ENCODE data around the gene CSTF2.
A peak's percentile ranks its signal among the peaks of the same experiment; 100 is the strongest.
"Not testable (repeated sequence)": the region's sequence is repeated elsewhere in the genome, so short reads cannot be mapped to it uniquely, and the experiment has no call there.

Gene CSTF2

GRCh38 chrX:100819837-100820666, at the start of gene CSTF2:
Gene CSTF2 (plus strand): TSS chrX:100820391. CDS start chrX:100820417, 26 bp downstream.
- peak in 1 of 2 experiments; percentile 14 for TF ChIP-seq CTCF (IDR thresholded peaks at IDR 0.05)
- peaks cover 0 to 9% (median 5%) of the 10 kb centered on the region in 3 donors for H3K36me3 ChIP-seq
- no peaks in the 10 kb centered on the region for H3K4me1 ChIP-seq
- intact Hi-C loops (cut with DNase I; ENCODE audit: low total_unique reads), result no loop called here
- no peaks in the 10 kb centered on the region for H3K9me3 ChIP-seq
- H3K27ac ChIP-seq, result peak within 1 kb of the TSS; percentile 58 to 59
- no peaks in the 10 kb centered on the region for H3K27me3 ChIP-seq
- peak; percentile 66 to 80 for DNase-seq
- H3K4me3 ChIP-seq, result peak within 1 kb of the TSS; percentile 59 to 67

- H3K27ac ChIP-seq; H3K9me3 ChIP-seq; intact Hi-C loops (cut with DNase I; ENCODE audit: low total_unique reads); H3K4me3 ChIP-seq; H3K4me1 ChIP-seq; H3K36me3 ChIP-seq; DNase-seq; H3K27me3 ChIP-seq: not testable (repeated sequence)
Measured at GRCh38 chrX:100796371-100796770, 23.8 kb upstream of the CSTF2 start.

- Histone ChIP-seq H3K9me3 (no peaks in the 10 kb centered on the region), H3K27me3 (no peaks in the 10 kb centered on the region), H3K27ac (no peak overlapping the region), H3K4me3 (no peak overlapping the region), H3K36me3 (no peaks in the 10 kb centered on the region), H3K4me1 (no peaks in the 10 kb centered on the region)
- intact Hi-C loops (cut with DNase I; ENCODE audit: low total_unique reads), result no loop called here
- TF ChIP-seq CTCF (IDR thresholded peaks at IDR 0.05), result no peak
- no peak for DNase-seq
Measured at GRCh38 chrX:100797359-100797758, 22.8 kb upstream of the CSTF2 start.

GRCh38 chrX:100798484-100799214, 21.5 kb upstream of the CSTF2 start:
- intact Hi-C loops (cut with DNase I; ENCODE audit: low total_unique reads), result no loop called here
- Histone ChIP-seq H3K27ac (no peak overlapping the region), H3K9me3 (no peaks in the 10 kb centered on the region), H3K4me3 (no peak overlapping the region), H3K36me3 (no peaks in the 10 kb centered on the region), H3K4me1 (no peaks in the 10 kb centered on the region), H3K27me3 (no peaks in the 10 kb centered on the region)
- TF ChIP-seq CTCF (IDR thresholded peaks at IDR 0.05), result no peak
- no peak for DNase-seq

- H3K36me3 ChIP-seq, result no peaks in the 10 kb centered on the region
- no peaks in the 10 kb centered on the region for H3K4me1 ChIP-seq
- H3K27me3 ChIP-seq, result no peaks in the 10 kb centered on the region
- peaks cover 0 to 20% (median 15%) of the 10 kb centered on the region in 3 donors for H3K9me3 ChIP-seq
- DNase-seq, result no peak
- no peak for TF ChIP-seq CTCF (IDR thresholded peaks at IDR 0.05)
- intact Hi-C loops (cut with DNase I; ENCODE audit: low total_unique reads), result no loop called here
- H3K27ac ChIP-seq, result no peak overlapping the region
- H3K4me3 ChIP-seq, result no peak overlapping the region
Measured at GRCh38 chrX:100802843-100803242, 17.3 kb upstream of the CSTF2 start.

- Histone ChIP-seq H3K9me3 (peaks cover 0 to 20% (median 15%) of the 10 kb centered on the region in 3 donors), H3K36me3 (no peaks in the 10 kb centered on the region), H3K4me3 (no peak overlapping the region), H3K4me1 (no peaks in the 10 kb centered on the region), H3K27ac (no peak overlapping the region), H3K27me3 (no peaks in the 10 kb centered on the region)
- TF ChIP-seq CTCF (IDR thresholded peaks at IDR 0.05), result no peak
- intact Hi-C loops (cut with DNase I; ENCODE audit: low total_unique reads), result no loop called here
- no peak for DNase-seq
Measured at GRCh38 chrX:100804780-100805179, 15.4 kb upstream of the CSTF2 start.

GRCh38 chrX:100808265-100808664, 11.9 kb upstream of the CSTF2 start:
- H3K4me3 ChIP-seq; H3K27ac ChIP-seq; intact Hi-C loops (cut with DNase I; ENCODE audit: low total_unique reads); H3K27me3 ChIP-seq; DNase-seq; H3K4me1 ChIP-seq; H3K36me3 ChIP-seq: not testable (repeated sequence)
- peaks cover 0 to 20% (median 15%) of the 10 kb centered on the region in 3 donors for H3K9me3 ChIP-seq

Measured in tibial artery (tissue), 4 donors.